NCI-H1694 treated with DMSO at 0.1 percent for 48 hours (cell line): Measurements from ENCODE around the gene DBN1.
"Not testable (repeated sequence)": the region's sequence is repeated elsewhere in the genome, so short reads cannot be mapped to it uniquely, and the experiment has no call there.

Experiments used
- DNase-seq: peaks from one replicate; lab custom pipeline; 2025; lab: John Stamatoyannopoulos, UW

DBN1 gene

GRCh38 chr5:177490992-177491391 is 17.6 kb upstream of the DBN1 start:
- no peak for DNase-seq

DNA sequence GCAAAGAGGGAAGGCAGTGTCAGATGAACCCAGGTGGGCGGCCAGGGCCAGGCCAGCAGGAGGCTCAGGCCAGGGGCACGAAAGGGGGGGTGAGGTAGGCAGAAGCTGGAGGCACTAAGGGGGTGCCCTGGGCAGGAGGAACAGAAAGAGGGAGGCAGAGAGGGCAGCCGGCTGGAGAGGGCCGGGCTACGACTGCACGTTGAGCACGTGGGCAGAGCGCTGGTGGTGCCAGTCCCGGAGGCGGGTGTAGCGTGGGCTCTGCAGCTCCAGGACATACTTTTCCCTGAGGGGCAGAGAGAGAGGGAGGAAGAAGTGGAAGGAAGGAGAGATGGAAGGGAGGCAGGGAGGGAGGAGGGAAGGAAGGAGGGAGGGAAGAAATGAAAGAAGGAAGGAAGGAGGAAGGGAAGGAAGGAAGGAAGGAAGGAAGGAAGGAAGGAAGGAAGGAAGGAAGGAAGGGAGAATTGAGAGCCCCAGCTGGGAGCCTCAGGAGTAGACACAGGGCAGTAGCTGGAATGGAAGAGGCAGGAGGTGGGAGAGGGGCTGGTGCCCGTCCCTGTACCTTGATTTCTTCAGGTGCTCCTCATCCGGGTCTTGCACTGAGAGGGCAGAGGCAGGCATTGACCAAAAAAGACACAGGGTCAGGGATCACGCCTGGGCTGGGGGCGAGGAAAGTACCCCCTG is 17.0 kb upstream of the DBN1 start:
- no peak for DNase-seq

- DNase-seq = no peak
These were observed 15.8 kb upstream of the DBN1 start for GRCh38 chr5:177489119-177489716.

DNA sequence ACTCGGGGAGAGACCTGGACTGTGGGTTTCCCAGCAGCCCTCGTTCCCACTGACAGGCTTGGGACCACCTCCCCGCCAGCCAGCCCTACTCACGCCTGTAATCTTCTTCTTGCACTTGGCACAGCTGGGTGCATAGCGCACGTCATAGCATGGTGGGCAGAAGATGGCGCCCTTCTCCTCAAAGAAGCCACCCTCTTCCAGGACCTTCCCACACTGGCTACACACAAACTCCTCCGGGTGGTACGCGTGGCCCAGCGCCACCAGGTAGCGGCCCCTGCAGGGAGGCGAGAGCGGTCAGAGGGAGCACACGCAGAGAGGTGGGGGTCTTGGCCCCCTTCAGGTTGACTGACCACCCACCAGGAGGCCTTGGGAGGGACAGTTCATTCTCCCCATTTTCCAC is 14.5 kb upstream of the DBN1 start:
- DNase-seq = no peak

- no peak for DNase-seq
These were observed 13.7 kb upstream of the DBN1 start for GRCh38 chr5:177487144-177487543.

DNA sequence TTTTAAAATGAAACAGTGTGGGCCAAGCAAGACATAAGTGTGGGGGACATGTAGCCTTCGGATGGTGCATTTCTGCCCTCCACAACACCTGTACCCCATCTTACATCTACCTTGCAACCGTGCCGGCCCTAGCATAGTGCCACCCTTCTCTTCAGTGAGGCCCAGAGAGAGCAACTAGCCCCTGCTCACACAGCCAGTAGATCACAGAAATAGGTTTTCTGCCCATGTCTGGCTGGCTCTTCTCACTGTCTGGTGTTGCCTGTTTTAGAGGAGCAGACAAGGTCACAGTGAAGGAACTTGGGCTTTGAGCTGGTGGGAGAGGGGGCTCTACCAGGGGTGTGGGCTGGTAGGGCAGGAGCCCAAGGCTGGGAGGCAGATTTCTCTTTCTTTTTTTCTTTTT is 12.8 kb upstream of the DBN1 start:
- no peak for DNase-seq

- DNase-seq = not testable (repeated sequence)
These were observed 12.3 kb upstream of the DBN1 start for GRCh38 chr5:177485753-177486152.

GRCh38 chr5:177484902-177485549 is 11.6 kb upstream of the DBN1 start:
- no peak for DNase-seq

DNA sequence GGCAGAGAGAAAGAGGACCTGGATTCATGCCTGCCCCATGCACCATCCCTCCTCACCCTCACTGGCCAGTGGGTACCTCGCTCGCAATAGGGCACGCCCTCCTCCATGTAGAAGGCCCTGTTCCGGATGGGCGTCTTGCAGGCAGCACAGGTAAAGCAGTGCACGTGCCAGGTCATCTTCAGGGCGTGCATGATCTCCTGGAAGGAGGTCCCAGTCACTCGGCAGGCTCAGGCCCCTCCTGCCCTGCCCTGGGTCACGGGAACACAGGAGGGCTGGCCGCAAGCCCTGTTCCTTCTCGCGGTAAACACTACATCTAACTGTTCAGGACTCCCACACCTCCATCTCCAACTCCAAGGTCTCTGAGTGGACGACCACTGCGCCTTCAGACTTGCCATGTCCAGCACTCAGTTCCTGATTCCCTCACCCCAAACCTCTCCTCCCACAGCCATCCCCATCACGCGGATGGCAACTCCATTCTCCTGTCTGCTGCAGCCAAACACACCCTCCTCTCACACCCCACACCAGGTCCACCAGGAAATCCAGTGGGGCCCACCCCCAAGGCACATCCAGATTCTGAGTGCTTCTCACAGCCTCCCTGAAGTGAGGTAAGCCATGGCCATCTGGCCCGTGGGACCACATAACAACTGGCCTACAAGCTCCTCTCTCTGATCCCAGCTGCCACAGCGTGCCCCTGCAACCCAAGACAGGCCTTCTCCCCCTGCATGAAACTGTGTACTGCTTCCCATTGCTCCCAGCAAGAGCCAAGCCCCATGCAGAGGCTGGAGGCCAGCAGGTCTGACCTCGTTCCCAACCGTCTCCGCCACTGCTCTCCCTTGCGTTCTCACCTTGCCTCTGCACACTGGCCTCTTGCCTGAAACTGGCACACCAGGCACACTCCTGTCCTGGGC is 10.8 kb upstream of the DBN1 start:
- no peak for DNase-seq

GRCh38 chr5:177483042-177483441 is 9.6 kb upstream of the DBN1 start:
- no peak for DNase-seq

GRCh38 chr5:177482359-177482795 is 8.9 kb upstream of the DBN1 start:
- DNase-seq = no peak

GRCh38 chr5:177479774-177480173 is 6.3 kb upstream of the DBN1 start:
- DNase-seq = no peak

DNA sequence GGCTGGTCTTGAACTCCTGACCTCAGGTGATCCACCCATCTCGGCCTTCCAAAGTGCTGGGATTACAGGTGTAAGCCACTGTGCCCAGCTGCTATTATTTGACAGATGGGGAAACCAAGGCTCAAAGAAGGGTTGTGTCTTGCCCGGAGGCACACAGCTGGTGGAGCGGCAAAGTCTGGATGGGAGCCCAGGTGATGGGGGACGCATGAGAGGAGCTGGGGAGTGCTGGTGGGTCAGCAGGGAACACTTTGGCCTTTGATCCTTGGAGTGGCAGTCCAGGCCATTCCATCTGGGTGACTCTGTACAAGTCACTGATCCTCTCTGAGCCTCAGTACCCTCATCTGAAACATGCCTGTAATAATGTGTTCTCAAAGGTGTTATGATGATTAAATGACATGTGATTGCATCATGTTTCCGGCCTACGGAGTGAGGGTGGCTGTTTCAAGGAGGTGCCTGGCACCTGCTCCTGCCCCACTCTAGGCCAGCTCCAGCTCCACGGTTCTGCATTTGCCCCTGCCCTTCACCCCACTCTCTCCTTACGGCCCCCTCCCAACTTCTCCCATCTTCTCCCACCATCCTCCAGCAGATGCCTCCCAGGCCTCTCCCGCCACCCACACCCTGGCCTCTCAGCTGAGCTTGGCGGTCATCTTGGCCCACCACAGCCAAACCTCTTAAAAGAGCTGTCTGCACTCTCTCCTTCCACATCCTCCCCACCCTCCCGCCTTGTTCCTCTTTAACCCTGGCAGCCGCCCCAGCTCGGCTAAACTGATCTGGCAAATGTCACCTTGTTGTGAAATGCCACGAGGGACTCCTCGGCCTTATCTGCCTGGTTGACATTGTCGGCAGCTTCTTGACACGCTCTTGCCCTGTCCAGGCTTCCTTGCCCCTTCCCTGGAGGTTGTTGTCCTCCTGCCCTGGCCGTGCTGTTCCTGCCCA is 5.5 kb upstream of the DBN1 start:
- DNase-seq = no peak

GRCh38 chr5:177477701-177478477 is 4.5 kb upstream of the DBN1 start:
- no peak for DNase-seq

DNA sequence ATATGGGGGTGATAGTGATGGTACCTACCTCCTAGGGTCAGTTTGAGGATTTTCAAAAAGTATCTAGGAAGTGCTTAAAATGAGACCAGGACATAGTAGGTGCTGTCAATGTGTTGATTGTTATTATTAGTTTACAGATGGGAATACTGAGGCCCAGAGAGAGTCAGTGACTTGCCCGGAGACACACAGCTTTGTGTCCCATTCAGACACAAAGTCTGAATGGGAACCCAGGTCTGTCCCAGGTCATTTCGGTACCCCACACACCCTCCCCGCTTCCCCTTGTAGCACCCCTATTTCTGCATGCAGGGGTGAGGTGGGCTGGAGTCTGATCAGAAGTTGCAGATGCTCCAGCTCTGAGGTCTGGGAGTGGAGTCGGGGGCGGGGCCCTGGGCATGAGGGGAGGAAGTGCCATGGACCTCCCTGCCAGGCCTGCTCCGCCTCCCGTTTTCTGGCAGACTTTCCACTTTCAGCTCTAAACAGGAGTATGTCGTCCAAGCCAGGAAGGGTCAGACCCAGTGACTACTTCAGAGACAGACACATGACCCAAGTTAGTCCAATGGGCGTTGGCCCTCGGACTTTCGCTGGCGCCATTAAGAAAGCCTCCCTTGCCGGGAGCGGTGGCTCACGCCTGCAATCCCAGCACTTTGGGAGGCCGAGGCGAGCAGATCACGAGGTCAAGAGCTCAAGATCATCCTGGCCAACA is 3.2 kb upstream of the DBN1 start:
- no peak for DNase-seq

GRCh38 chr5:177475563-177476427 is 2.4 kb upstream of the DBN1 start:
- no peak for DNase-seq

GRCh38 chr5:177474846-177475562 is 1.6 kb upstream of the DBN1 start:
- no peak for DNase-seq

- DNase-seq = no peak
These were observed 605 bp upstream of the DBN1 start for GRCh38 chr5:177474002-177474476.
